ENCODE results near the gene LGALS9B. TPM values are rescaled to one million over a fixed set of nuclear protein-coding genes. Genes with fewer than 3 reads are reported as not detected.
"Not testable (repeated sequence)": the region's sequence is repeated elsewhere in the genome, so short reads cannot be mapped to it uniquely, and the experiment has no call there.

The LGALS9B gene
- total RNA-seq, 1 experiment from 2014 or later, result not detected

DNA sequence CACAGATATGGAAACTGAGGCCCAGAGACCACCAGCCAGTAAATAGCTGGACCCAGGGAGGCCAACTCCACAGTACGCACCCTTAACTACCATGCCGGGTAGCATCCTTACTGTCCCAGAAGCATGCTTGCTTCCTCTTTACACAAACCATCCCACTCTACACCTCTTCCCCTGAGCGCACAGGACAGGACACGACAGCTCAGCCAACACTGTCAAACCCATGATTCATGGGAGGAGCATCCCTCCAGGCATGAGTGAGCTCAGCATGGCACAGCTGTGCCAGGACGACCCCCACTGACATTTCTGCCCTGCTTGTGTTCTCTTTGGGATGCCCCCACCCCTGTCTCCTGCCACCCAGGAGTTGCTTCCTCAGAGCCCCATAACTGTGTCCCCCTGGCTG is 340 bp downstream of the LGALS9B start:
- DNase-seq (ENCODE audit: low spot score), result not testable (repeated sequence)

GRCh38 chr17:20466553-20466952 is 786 bp downstream of the LGALS9B start:
- DNase-seq (ENCODE audit: low spot score), result not testable (repeated sequence)

DNA sequence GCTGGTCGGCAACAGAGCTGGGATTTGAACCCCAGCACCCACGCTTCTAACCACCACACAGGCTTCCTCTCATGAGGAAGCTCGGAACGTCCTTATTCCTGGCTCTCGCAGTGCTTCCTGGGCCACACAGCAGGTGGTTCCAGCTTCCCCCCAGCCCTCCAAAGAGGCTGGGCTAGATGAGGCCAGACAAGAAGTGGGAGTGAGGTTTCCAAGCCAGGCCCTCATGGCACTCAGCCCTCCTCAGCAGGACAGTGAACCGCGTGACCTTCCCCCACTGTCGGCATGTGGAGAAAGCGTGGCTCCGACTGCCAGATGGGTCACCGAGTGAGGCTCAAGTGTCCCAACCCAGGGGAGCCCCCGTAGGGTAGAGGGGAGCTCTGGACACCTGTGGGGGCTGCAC is 1.8 kb downstream of the LGALS9B start:
- not testable (repeated sequence) for DNase-seq (ENCODE audit: low spot score)

DNA sequence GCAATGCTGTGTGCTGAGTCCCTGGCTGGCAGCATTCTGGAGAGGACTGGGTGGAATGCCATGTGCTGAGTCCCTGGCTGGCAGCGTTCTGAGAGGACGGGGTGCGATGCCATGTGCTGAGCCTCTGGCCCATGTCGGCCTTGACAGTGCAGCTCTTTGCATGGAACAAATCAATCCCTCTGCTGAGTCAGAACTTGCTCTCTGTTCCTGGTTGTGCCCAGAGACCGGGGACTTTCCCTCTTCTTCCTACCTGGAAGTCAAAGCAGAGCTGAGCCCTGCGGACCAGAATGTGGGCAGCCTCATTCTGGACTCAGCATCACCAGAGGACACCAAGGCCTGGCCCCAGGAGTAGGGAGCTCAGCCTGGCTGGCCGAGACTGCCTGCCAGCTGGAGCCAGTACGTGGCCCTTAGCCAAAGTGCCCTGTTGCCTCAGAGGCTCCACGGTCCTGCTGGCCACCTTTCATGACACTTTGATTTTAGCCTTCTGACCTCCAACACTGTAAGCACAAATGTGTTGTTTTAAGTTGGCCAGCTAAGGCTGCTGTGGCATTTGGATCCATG is 2.4 kb downstream of the LGALS9B start:
- DNase-seq (ENCODE audit: low spot score), result not testable (repeated sequence)

- DNase-seq (ENCODE audit: low spot score), result not testable (repeated sequence)
Measured at GRCh38 chr17:20462158-20462557, 5.2 kb downstream of the LGALS9B start.

GRCh38 chr17:20457848-20458381 is 9.4 kb downstream of the LGALS9B start:
- not testable (repeated sequence) for DNase-seq (ENCODE audit: low spot score)

DNA sequence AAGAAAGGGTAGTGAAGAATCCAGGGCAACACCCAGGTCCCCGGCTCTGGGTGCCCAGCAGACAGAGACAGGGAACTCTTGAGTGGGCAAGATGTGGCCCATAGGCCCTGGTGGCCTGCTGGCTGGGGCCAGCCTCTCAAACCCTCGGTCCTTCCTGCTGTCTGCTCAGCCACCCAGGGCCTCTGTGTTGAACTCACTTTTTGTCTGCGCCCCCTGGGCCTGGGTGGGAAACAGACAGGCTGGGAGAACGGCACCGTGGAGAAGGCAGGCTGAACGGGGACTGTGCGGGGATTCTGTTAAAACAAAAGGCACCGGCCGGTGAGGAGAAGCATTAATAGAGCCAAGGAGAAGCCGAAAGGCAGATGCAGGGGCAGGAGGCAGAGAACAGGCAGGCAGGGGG is 12.2 kb downstream of the LGALS9B start:
- not testable (repeated sequence) for DNase-seq (ENCODE audit: low spot score)

GRCh38 chr17:20453820-20454434 is 13.4 kb downstream of the LGALS9B start:
- not testable (repeated sequence) for DNase-seq (ENCODE audit: low spot score)

DNA sequence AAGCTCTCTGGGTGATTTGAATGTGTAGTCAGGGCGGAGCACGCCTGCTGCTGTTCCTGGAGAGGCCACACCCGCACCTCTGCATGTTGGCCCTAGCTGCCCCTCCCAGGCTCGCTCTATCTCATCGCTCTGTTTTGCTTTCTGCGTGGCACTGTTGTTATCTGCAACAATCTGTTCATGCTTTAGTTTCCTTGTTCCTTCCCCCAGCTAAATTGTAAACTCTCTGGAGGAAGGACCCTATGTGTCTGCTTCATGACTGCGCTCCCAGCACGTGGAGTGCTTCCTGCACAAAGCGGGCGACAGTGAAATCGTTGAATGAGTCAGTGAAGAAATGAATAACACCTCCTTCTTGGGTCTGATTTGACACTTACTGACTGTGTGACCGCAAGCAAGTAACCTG is 16.5 kb downstream of the LGALS9B start:
- DNase-seq (ENCODE audit: low spot score), result not testable (repeated sequence)

DNA sequence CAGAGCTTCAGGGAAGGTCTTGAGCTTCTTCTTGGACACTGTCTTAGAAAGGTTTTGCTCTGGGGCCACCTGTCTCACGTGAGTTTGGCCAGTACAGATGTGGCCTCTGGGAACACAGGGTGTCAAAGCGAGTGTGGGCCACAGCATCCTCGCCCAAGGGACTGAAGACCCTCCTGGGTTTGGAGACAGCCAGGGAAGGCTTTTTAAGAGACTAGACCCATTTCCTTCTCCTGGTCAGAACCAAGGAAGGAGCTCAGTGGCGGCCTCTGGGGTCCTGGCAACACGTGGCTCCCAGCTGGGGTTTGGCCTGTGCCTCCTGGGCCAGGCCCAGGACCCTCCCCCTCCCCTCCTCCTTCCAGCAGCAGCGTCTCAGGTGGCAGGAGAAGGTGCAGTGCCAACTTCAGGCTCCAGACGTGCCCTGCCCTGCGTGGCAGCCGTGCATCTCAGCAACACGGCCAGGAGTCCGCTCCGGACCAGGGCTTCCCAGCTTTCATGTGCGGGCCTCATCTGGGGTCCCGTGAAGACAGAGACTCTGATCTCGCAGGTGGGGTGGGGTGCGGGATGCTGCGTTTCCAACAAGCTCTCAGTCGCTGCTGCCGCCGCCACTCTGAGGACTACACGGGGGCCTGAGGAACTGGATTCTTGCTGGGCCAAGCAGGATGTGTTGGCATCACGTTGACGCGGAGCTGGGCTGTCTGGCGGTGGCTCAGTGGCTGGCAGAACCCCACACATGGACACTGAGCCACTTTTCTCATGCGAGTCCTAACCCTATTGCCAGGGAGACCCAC is 19.6 kb downstream of the LGALS9B start:
- DNase-seq (ENCODE audit: low spot score), result not testable (repeated sequence)

GRCh38 chr17:20446895-20447294 is 20.4 kb downstream of the LGALS9B start:
- not testable (repeated sequence) for DNase-seq (ENCODE audit: low spot score)

DNA sequence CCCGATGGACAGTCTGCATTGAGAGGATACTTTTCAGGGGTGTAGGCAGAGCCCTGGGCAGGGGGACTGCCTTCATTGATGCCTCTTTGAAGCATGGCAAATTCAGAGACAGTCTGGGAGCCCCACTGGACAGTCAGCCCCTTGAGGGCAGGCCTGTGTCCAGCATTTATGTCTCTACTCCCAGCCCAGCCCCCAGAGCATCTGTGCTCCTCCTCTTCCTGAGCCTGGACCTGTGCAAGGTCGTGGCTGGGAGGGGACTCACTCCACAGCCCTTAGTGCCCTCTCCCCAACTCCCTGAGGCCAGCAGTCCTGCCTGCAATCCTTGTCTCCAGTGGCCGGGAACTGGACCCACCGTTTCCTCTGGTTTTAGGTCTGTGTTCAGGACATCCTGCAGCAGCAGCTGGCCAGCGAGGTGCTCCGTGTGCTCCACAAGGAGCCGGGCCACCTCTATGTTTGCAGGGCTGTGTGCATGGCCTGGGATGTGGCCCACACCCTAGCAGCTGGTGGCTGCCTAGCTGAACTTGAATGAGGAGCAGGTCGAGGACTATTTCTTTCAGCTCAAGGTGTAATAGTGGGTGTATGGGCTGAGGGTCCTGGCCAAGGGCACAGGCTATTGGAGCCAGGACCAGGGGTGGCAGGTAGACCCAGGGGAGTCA is 22.6 kb downstream of the LGALS9B start:
- not testable (repeated sequence) for DNase-seq (ENCODE audit: low spot score)

DNA sequence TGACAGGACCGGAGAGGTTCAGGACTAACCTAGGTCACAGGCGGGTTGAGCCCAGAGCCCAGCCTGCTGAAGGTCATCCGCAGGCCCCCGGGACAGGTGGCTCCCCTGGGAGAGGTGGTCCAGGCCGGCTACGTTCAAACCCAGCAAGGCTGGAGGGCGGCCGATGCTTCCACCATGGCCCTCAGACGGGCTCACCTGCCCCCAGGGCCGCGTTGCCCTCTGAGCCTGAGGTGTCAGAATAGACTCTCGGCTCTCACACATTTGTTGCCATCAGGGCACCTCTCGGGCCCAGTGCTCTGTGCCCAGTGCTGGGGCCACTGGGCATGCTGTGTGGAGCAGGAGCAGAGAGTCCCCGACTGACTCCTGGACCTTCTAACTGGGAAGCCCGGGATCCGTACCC is 23.2 kb downstream of the LGALS9B start:
- not testable (repeated sequence) for DNase-seq (ENCODE audit: low spot score)

GRCh38 chr17:20443632-20444031 is 23.7 kb downstream of the LGALS9B start:
- not testable (repeated sequence) for DNase-seq (ENCODE audit: low spot score)

GRCh38 chr17:20440665-20441064 is 26.7 kb downstream of the LGALS9B start:
- DNase-seq (ENCODE audit: low spot score), result not testable (repeated sequence)

DNA sequence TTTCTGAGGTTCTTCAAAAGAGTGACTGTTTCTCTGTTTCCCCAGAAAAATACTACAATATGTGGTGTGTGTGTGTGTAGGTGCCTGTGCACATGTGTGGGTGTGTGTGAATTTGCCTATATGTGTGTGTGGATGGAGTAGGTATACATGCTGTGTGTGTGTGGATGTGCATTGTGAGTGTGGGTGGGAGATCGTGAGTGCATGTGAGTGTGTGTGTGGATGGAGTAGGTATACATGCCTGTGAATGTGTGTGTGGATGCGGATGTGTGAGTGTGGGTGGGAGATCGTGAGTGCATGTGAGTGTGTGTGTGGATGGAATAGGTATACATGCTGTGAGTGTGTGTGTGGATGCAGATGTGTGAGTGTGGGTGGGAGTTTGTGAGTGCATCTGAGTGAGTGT is 32.2 kb downstream of the LGALS9B start:
- not testable (repeated sequence) for DNase-seq (ENCODE audit: low spot score)

- not testable (repeated sequence) for DNase-seq (ENCODE audit: low spot score)
Measured at GRCh38 chr17:20433382-20433781, 34.0 kb downstream of the LGALS9B start.

DNA sequence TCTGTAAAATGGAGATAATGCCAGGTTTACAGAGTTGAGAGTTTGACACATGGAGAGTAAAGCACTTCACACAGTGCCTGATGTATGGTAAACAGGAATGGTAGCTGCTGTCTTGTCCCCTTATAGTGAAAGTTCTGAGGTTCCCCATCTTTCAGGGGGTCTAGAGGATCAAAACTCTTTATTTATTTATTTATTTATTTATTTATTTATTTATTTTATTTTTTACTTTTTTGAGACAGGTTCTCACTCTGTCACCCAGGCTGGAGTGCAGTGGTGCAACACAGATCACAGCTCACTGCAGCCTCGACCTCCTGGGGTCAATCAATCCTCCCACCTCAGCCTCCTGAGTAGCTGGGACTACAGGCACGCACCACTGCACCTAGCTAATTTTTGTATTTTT is 40.1 kb downstream of the LGALS9B start:
- DNase-seq (ENCODE audit: low spot score), result not testable (repeated sequence)

DNA sequence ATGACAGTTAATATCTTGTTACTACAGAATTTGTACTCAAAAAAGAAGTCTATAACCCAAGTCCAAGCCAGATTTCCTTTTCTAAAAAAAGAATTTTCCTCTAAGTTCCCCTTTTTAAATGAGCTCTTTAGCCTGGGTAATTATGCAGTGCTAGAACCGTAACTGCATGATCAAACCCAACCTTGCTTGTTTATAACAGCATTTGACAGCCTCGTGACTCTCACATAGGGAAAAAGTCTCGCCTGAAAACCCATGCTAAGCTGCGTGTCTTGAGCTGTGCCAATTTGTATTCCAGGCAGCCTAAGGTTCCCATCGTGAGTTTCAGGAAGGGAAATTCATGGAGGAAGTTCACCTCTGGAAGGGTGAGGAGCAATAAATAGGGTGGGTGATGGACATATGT is 44.5 kb downstream of the LGALS9B start:
- not testable (repeated sequence) for DNase-seq (ENCODE audit: low spot score)

DNA sequence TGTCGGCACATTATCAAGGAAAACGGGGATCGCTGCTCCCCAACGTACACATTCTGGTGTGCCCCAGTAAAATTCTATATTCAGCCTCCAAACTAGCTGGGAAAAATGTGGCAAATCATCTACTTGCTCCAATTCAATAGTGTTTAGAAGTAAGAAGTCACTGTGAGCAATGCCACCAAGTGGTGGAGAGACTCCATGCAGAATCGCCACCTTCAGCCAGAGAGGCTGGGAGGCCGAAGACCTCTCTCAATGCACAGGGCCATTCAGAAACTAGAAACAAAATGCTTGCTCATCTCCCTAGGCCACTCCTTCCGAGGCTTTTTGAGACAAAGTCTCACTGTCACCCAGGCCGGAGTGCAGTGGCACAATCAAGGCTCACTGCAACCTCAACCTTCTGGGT is 48.5 kb downstream of the LGALS9B start:
- not testable (repeated sequence) for DNase-seq (ENCODE audit: low spot score)

DNA sequence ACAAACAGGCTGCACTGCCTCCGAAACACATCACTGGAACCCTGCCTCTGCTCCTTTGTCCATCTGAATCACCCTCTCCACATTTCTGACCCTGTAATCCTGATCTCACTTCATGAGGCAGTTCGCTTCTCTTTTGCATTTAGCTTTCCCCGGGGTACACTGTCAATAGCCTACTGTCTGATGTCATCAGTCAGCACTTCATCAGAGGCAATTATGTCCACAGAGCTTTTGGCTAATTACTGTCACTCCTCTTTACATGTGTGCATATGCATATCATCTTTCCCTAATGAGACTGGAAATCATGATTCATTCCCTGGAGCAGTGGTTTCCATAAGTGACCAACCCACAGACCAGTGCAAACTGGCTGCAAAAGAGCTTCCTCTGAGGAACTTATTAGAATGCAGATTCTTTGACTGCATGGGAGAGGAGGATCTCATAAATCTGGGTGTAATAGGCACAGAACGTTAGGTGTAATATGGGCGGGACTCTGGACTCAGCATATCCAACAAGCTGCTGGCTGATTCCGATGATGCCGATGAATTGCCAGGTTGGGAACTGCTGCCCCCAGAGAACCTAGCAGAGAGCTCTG is 49.8 kb downstream of the LGALS9B start:
- DNase-seq (ENCODE audit: low spot score), result not testable (repeated sequence)

All from H4 (cell line).